HG03342 (cell line): Measurements from ENCODE around the gene MAGEC3.
"Not testable (repeated sequence)": the region's sequence is repeated elsewhere in the genome, so short reads cannot be mapped to it uniquely, and the experiment has no call there.

ENCODE experiments used
- ATAC-seq: cut with Tn5 transposase; IDR thresholded peaks from one replicate; pipeline ENCODE4 v1.9.1; 2021; ENCODE audit warnings: mild to moderate bottlenecking, moderate library complexity; ENCODE audit not compliant: unreplicated experiment

Gene MAGEC3, protein sequence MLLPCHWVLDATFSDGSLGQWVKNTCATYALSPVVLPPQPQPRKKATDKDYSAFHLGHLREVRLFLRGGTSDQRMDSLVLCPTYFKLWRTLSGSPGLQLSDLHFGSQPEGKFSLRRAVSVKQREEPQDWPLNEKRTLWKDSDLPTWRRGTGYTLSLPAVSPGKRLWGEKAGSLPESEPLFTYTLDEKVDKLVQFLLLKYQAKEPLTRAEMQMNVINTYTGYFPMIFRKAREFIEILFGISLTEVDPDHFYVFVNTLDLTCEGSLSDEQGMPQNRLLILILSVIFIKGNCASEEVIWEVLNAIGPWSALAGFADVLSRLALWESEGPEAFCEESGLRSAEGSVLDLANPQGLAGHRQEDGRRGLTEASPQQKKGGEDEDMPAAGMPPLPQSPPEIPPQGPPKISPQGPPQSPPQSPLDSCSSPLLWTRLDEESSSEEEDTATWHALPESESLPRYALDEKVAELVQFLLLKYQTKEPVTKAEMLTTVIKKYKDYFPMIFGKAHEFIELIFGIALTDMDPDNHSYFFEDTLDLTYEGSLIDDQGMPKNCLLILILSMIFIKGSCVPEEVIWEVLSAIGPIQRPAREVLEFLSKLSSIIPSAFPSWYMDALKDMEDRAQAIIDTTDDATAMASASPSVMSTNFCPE

DNA sequence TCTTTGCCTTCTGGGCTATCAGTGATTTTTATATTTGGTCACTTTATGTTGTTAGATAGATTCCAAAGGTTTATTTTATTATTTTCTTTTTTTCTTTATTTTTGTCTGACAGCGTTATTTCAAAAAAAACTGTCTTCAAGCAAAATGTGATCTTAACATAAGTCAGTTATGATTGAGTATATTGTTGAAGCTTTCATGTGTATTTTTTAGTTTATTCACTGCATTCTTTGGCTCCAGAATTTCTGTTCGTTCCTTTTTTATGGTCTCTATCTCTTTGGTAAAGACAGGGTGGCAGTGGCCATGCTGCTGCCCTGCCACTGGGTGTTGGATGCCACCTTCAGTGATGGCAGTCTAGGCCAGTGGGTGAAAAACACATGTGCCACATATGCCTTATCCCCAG is at the start of gene MAGEC3:
Gene MAGEC3, plus strand, starts transcription at position 301 of the 400 bp plus-strand sequence. Its CDS starts 0 bp downstream, at position 301.
- ATAC-seq: no peak

DNA sequence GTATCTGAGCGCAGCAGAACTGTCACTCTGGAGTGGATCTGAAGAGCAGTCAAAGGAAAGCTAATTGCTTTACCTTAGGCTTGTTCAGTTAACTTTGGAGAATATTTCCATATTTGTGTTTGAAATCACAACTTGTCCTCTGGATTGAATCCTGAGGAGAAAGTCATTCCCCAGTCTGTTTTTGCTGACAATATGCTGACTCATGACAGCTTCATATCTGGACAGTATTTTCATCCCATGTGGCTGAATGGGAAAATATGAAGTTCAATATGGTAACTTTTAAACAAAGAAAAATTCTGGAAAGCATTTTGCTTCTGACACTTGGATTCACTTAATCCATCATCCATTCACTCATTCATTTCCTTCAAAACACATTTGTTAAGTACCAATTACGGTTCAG is 46.3 kb upstream of the MAGEC3 start:
- no peak for ATAC-seq

DNA sequence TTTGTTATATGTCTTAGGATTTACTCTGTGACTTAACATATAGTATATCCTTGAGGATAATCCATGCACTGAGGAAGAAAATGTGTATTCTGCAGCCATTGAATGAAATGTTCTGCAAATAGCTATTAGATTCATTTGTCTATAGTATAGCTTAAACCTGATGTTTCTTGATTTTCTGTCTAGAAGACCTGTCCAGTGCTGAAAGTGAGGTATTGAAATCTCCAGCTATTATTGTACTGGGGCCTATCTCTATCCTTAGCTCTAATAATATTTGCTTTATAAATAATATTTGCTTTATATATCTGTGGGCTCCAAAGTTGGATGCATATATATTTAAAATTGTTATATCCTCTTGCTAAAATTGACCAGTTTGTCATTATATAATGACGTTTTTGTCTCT is 26.7 kb upstream of the MAGEC3 start:
- ATAC-seq: no peak

DNA sequence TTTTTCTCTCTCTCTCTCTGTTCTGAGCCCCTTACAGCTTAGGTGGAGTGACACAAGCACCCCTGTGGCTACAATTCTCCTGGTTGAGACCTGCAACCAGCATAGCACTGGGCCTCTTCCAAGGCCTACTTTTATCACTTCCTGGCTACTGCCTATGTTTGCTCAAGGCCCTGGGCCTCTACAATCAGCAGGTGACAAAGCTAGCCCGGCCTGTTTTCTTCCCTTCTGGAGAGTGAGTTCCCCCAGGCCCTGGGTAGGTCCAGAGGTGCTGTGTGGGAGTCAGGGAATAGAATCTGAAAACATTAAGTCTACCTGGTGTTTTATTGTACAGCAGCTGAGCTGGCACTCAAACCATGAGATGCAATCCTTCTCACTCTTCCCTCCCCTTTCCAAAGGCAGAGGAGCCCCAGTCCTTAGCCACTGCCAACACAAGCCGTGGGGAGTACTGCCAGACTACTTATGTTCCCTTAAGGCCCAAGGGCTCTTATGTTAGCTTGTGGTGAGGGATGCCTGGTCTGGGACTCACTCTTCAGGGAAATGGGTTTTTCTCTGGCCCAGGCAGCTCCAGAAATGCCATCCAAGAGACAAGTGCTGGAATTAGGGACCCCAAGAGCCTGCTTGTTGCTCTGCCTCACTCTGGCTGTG is 23.8 kb upstream of the MAGEC3 start:
- no peak for ATAC-seq

DNA sequence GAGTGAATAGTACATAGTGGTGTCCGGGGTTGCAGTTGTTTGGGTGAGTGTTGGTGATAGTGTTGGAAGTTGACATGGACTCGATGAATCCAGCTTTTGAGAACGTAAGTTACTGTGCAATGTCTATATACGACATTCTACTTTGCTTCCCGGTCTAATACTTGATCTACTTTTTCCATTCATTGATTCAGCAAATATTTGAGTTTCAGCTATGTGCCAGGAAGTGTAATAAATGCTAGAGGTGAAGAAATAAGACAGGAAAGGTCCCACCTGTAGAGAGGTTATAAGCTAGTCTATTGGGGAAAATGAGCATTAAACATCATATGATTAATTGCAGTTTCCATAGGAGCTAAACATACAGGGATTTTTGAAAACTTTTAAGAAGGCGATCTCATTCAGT is 22.2 kb upstream of the MAGEC3 start:
- ATAC-seq: no peak

DNA sequence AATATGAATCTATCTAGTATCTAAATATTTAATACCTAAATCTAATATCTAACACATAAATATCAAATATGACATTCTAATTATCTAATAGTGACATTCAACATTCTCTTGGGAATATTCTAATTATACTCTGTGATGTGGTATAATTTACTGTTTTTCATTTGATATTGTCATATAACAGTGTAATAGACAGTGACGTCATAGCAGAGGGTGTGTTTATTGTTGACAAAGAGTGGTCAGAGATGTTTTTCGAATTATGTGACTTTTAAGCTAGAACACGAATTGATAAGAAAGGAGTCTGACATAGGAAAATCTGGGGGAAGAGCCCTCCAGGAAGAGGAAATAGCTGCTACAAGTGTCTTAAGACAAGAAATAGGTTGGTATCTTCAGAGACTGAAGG is 5.9 kb upstream of the MAGEC3 start:
- no peak for ATAC-seq

DNA sequence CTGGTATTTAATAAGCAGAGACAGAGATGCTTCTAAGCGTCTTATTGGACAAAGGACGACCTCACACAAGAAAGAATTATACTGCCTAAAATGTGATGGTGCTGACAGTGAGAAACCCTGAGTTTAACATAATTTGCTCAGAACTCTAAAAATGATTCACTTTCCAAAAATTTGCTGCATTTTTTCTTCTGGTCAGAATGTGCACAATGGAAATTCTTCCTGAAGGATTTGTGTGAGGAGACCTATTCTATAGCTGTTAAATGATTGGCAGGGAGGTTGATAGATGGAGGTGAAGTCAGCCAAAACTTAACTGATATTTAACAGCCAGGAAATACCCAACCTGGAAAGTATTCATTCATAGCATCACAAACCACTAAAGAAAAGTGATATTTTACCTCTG is 1.7 kb downstream of the MAGEC3 start:
- ATAC-seq: no peak

DNA sequence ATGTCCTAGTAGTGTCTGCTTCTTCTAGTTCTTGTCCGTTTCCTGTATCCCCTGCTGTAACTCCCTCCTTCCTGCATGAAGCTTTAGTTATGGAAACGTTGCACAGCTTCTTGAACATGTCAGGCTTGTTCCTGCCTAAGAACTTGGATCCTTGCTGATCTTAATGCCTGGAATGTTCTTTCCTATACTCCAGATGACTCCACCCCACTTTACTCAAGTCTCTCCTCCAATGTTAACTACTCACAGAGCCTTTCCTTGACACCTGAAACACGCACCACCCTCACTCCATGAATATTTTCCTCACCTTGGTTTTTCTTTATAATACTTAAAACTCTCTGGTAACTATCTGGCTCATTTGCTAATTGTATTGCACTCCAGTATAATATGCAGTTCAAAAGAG is 19.4 kb downstream of the MAGEC3 start:
- no peak for ATAC-seq

DNA sequence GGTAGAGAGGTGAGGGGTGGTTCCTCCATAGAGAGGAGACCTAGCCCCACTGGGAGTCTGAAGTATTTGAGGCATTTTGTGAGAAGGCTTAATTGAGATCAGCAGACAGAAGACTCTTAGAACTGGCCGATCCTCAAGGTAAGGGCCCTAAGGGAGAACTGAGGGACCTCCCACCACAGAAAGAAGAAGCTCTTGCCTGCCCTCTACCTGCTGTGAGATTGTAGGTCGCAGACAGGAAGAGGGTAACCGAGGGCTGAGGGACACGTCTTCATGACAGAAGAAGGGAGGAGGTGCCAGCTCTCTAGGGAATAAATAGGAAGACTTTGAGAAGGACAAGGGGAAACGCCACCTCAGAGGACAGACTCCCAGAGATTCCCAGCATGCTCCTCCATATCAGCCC is 41.5 kb downstream of the MAGEC3 start:
- ATAC-seq: no peak

DNA sequence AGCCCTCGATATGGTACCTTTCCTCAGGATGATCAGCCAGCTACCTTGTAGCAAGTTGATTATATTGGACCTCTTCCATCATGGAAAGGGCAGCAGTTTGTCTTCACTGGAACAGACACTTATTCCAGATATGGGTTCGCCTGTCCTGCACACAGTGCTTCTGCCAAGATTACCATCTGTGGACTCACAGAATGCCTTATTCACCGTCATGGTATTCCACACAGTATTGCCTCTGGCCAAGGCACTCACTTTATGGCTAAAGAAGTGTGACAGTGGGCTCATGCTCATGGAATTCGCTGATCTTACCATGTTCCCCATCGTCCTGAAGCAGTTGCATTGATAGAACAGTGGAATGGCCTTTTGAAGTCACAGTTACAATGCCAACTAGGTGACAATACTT is 50.7 kb downstream of the MAGEC3 start:
- not testable (repeated sequence) for ATAC-seq

DNA sequence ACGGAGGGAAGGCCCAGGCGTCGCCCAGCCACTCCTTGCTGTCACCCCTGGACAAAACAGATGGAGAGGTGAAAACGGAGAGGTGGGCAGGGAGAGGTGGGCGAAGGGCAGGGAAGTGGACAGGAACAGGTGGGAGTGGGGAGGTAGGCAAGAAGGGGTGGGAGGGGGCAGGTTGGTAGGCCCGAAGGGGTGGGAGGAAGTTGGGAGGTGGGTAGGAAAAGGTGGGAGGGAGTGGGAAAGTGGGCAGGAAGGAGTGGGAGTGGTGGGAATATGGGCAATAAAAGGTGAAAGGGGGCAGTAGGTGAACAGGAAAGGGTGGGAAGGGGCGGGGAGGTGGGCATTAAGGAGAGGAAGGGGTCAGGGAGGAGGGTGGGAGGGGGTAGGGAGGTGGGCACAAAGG is 56.6 kb downstream of the MAGEC3 start:
- no peak for ATAC-seq

DNA sequence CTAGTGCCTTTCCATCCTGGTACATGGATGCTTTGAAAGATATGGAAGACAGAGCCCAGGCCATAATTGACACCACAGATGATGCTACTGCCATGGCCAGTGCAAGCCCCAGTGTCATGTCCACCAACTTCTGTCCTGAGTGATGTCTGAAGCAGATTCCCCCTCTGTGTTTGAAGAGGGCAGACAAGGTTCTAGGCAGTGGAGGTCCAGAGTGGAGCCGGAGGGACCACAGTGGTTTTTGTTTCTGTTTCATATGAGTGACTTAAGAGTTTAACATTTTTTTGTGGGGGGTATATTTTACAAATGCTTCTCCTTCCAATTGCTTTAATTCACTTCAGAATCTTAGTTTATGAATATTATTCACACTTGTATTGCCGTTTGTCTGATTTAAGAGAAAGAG is 59.6 kb downstream of the MAGEC3 start:
- ATAC-seq: no peak

DNA sequence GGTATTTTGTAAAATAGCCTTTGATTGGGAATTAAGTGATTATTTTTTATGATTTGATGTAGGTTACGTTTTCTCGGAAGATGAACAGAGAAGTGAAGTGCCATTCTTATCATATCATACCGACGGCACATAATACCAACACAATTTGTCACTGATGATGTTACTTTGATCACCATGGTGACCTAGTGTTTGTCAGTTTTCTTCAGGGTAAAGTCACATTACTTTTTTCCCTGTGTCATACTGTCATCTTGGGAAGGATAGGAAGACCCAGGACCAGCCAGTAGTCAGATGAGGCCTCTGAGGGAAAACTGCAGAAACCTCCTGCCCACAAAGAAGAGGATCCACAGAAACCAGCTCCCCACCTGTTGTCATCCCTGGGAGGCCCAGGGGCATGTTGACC is 64.2 kb downstream of the MAGEC3 start:
- ATAC-seq: no peak

DNA sequence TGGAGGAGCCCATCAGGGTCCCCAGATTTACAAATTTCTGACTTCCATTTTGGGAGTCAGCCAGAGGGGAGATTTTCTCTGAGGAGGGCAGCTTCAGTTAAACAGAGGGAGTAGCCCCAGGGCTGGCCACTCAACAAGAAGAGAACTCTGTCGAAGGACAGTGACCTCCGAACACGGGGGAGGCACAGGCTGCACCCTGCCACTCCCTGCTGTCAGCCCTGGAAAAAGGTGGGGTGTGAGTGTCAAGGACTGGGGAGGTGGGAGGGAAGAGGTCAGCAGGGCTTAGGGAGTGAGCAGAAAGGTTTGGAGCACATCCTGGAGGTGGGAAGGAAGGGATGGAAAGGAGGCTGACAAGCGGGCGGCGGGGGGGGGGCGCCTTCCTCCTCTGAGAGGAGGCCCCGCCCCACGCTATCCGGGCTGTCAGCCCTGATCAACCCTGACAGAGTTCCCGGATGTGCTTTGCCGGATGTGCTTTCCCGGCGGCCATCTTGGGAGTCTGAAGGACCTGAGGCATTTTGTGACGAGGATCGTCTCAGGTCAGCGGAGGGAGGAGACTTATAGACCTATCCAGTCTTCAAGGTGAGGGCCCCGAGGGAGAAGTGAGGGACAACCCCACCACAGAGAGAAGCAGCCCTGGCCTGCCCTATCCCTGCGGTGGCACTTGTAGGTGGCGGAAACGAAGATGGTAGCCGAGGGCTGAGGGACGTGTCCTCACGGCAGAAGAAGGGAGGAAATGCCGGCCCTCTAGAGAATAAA is 65.5 kb downstream of the MAGEC3 start, which contains the start of gene MAGEC1:
Gene MAGEC1, plus strand, starts transcription at position 495 of the 756 bp plus-strand sequence. CDS start 1,179 bp downstream, outside the sequence.
- ATAC-seq: no peak

DNA sequence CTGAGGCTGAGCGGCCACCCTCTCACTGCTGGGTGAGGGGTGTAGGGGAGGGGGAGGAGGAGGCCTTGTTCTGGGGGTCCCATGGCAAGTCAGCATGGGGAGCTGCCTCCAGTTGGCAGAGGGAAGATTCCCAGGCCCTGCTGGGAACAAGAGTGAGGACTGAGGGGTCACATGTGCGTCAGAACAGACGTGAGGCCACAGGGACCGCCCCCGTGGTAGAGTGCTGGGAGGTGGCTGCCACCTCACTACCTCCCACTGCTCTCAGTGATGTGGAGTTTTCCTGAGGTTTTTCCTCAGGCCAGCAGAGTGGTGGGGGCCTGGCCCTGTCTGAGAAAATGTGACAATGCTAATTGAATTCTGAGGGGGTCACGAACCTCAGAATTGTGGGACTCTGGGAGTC is 66.1 kb downstream of the MAGEC3 start:
- ATAC-seq: no peak

DNA sequence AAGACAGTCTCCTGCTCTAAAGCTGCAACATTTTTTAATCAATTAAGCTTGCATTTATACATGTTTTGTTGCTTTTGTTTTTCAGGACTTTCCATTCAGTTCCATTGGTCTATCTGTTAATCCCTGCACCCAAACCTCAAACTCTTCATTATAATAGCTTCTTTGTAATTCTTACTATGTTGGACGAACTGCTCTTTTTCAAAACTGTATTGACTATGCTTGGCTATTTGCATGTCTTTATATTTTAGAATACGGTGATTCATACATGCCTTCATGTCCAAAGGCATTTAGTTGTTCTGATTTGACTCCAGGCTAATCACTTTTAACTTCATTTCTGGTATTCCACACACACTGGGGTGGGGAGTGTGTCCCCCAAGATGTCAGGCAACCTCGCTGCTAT is 79.7 kb downstream of the MAGEC3 start:
- ATAC-seq: no peak

DNA sequence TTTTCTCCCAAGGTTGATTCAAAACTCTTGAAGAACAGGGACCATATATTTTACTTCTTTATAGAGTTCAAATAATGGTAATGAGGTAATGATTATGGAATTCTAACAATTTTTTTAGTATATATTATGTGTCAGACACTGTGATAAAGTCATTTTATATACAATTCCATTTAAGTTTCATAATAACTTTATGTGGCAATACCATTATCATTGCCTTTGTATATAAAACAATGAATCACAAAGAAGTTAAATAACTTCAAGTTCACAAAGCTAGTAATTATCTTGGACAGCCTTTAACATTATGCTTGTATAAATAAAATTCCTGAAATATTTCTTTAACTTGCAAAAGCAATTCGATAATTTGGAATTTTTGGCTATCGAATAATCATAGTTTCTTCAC is 86.2 kb downstream of the MAGEC3 start:
- ATAC-seq: no peak

DNA sequence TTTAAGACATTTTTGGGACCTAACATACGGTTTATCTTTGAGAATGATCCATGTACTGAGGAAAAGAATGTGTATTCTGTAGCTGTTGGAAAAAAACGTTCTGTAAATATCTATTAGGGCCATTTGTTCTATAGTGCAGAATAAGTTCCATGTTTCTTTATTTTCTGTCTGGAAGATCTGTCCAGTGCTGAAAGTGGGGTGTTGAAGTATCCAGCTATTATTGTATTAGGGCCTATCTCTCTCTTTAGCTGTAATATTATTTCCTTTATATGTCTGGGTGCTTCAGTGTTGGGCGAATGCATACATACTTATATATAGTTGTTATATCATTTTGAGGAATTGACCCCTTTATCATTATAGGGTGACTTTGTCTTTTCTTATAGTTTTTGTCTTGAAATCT is 90.3 kb downstream of the MAGEC3 start:
- no peak for ATAC-seq

DNA sequence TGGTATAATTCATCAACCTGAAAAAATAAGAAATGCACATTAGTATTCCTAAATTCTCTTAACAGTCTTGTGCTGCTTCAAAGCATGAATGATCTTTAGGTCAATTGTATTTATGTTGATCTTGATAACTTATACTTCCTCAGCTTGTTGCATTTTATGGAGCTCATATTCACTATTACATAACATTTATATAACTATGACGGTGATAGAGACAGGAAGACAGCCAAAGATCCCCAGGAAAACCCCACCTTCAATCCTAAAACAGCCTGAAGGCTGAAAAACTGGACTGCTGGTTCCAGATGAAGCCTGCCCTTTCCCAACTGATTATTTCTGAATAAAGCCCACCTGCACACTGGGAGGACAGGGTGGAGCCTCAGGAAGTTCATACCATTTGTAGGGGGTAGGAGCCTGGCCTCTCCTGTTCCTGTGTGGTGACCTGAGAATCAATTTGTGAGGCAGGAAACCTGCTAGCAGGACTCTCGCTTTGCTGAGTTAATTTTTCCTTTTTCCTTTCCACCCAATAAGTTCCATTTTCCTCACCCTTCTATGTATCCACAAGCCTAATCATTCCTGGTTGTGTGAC is 96.0 kb downstream of the MAGEC3 start:
- no peak for ATAC-seq

DNA sequence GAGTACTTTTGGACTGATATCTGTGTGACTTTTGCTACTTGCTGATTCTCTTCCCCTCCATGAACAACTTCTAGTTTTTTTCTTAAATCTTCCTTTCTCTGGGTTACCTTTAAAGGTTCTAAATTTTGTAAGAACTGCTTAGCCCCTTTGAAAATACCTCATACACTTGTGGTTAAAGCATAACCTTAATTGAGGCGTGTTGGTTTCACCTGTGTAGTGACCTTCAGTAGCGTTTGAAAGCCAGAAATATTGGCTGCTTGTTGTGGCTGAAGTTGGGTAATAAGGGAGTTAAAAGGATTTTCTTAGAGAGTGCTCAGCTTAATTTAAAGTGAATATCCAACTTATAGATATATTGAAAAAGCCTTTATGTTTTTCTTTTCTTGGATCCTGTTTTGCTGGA is 97.5 kb downstream of the MAGEC3 start:
- no peak for ATAC-seq

DNA sequence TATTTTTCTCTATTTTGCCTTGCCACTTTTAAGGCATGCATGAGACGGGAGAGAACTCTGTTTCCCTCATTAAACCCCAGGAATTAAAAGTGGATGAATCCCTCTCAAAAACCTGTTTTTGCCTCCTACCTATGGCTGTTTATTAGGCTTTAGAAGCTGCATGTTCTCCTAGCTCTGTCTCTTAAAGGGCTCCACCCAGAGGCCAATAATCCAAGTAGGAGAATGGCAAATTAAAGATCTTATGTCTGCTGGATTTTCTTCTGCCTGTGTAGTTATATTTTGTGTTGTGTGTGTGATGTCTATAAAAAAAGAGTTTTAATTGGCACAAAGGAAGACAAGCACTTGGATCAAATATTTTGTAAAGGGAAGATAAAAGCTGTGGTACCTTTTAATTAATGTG is 98.0 kb downstream of the MAGEC3 start:
- no peak for ATAC-seq
